Transverse colon (tissue), 4 donors: ENCODE data around the gene GOLT1A. TPM values are rescaled to one million over a fixed set of nuclear protein-coding genes. Genes with fewer than 3 reads are reported as not detected.

Source experiments
- DNase-seq: peaks from one replicate; pipeline ENCODE4 v3.0.0-alpha.2; 2019
- H3K27ac ChIP-seq, 4 donors: fragments of 200-600 bp; sonication (generic); 2 replicates each; pipeline ENCODE4 v1.5.1; 2016 to 2018; ENCODE audit warnings: inconsistent platforms in 4 of 4
- H3K27me3 ChIP-seq: fragments of 200-600 bp; sonication (generic); 2 replicates; pipeline ENCODE4 v1.5.1; 2017; ENCODE audit warnings: inconsistent platforms
- H3K36me3 ChIP-seq, 4 donors: fragments of 200-600 bp; sonication (generic); 2 replicates each; pipeline ENCODE4 v1.5.1; 2017 to 2019; ENCODE audit warnings: inconsistent platforms in 4 of 4
- H3K4me1 ChIP-seq, 4 donors: fragments of 200-600 bp; sonication (generic); 2 replicates each; pipeline ENCODE4 v1.5.1; 2017 to 2020; ENCODE audit warnings: inconsistent platforms in 4 of 4
- H3K4me3 ChIP-seq, 4 donors: fragments of 200-600 bp; sonication (generic); 1 replicate in 1 of 4; 2 replicates in 3 of 4; pipeline versions ENCODE4 v1.5.1 to v1.6.1; 2017 to 2019; ENCODE audit warnings: inconsistent platforms in 4 of 4
- H3K9me3 ChIP-seq, 2 donors: fragments of 200-600 bp; sonication (generic); 2 replicates each; pipeline ENCODE4 v1.5.1; 2017 to 2019; ENCODE audit warnings: inconsistent platforms in 2 of 2
- CTCF ChIP-seq, 5 experiments: fragments of 200-600 bp in 3 of 5; fragments of 450-650 bp in 2 of 5; sonication (generic) in 3 of 5; IDR thresholded peaks; 1 replicate in 2 of 5; 2 replicates in 3 of 5; pipeline ENCODE4 v1.5.1; 2016 to 2017; ENCODE audit warnings: antibody characterized with exemption in 5 of 5, inconsistent platforms in 3 of 5, mild to moderate bottlenecking in 2 of 5, moderate library complexity in 1 of 5
- EP300 ChIP-seq: sonication (generic); formaldehyde crosslinking; IDR thresholded peaks from one replicate; pipeline ENCODE4 v1.6.1; 2017; ENCODE audit warnings: antibody characterized with exemption, low read depth
- POLR2A ChIP-seq: fragments of 450-650 bp; IDR thresholded peaks from one replicate; pipeline ENCODE4 v1.6.1; 2016; ENCODE audit warnings: antibody characterized with exemption, mild to moderate bottlenecking, moderate library complexity
- POLR2AphosphoS5 ChIP-seq, 3 donors: sonication (generic); formaldehyde crosslinking; IDR thresholded peaks; one replicate each; pipeline ENCODE4 v1.6.1; 2016; ENCODE audit warnings: antibody characterized with exemption in 3 of 3
- WGBS, 2 donors: methylation state at CpG; one replicate each; pipeline ENCODE4 v1.1.5; 2018; ENCODE audit warnings: low coverage in 1 of 2; 5-methylcytosine and 5-hydroxymethylcytosine counted together
- in situ Hi-C, 4 donors: fragments of 200-750 bp; cut with MboI; loops; one replicate each; pipeline versions ENCODE4 v1.15.0 to v1.15.1; 2017; ENCODE audit warnings: low sequenced_read_pairs in 3 of 4, low pct_ligation_motif_present in 1 of 4, low pct_unique_long_range_greater_than_20kb in 1 of 4
- intact Hi-C: fragments of 100-400 bp; cut with DNase I; formaldehyde crosslinking; loops from one replicate; pipeline ENCODE4 v1.15.1; 2023; ENCODE audit warnings: low total_unique reads
- total RNA-seq, 4 donors: library from RNA; depleted of rRNA; stranded (reverse); fragments of >200 nt; gene quantifications; one replicate each; pipeline ENCODE4 v1.1.0, GENCODE V29; 2016

The GOLT1A gene
- total RNA-seq, 4 donors from 2014 or later = 9.7 to 13.8 TPM; not detected in 2

GRCh38 chr1:204203206-204203767 is 10.5 kb downstream of the GOLT1A start:
- TF ChIP-seq EP300 (no peak), POLR2A (no peak), POLR2AphosphoS5 (IDR thresholded peaks at IDR 0.05) (no peak), CTCF (IDR thresholded peaks at IDR 0.05) (no peak)
- Histone ChIP-seq H3K9me3 (no peaks in the 10 kb centered on the region), H3K4me1 (peaks cover 0 to 8% (median 3%) of the 10 kb centered on the region in 4 donors), H3K27me3 (peaks cover 26% of the 10 kb centered on the region), H3K4me3 (no peak overlapping the region), H3K36me3 (no peaks in the 10 kb centered on the region), H3K27ac (no peak overlapping the region)
- in situ Hi-C loops (no loop called here), intact Hi-C loops (no loop called here)
- WGBS, 2 donors = 90% methylated on average over 5 of the region's 5 CpGs; no CpG with 5 or more reads in 1 of the 2 donors
- DNase-seq = no peak

- 88% methylated on average over 4 of the region's 4 CpGs; no CpG with 5 or more reads in 1 of the 2 donors for WGBS, 2 donors
- DNase-seq = no peak
- in situ Hi-C loops = no loop called here
Measured at GRCh38 chr1:204202481-204202880, 11.3 kb downstream of the GOLT1A start.

GRCh38 chr1:204201348-204202040 is 12.3 kb downstream of the GOLT1A start:
- H3K4me1 ChIP-seq = peaks cover 0 to under 1% (median 0%) of the 10 kb centered on the region in 4 donors
- in situ Hi-C loops (no loop called here), intact Hi-C loops (no loop called here)
- H3K4me3 ChIP-seq = no peak overlapping the region
- WGBS, 2 donors = 81% methylated on average over 12 of the region's 12 CpGs; no CpG with 5 or more reads in 1 of the 2 donors
- no peaks in the 10 kb centered on the region for H3K36me3 ChIP-seq
- H3K27me3 ChIP-seq = peaks cover 26% of the 10 kb centered on the region
- TF ChIP-seq POLR2AphosphoS5 (IDR thresholded peaks at IDR 0.05) (no peak), CTCF (IDR thresholded peaks at IDR 0.05) (no peak), POLR2A (no peak)
- DNase-seq = no peak
- H3K9me3 ChIP-seq = no peaks in the 10 kb centered on the region
- H3K27ac ChIP-seq = no peak overlapping the region

More at GRCh38 chr1:204202481-204202880, 11.3 kb downstream of the GOLT1A start:
- H3K4me3 ChIP-seq = no peak overlapping the region
- H3K9me3 ChIP-seq = no peaks in the 10 kb centered on the region
- H3K27me3 ChIP-seq = peaks cover 26% of the 10 kb centered on the region
- no peak overlapping the region for H3K27ac ChIP-seq
- H3K36me3 ChIP-seq = no peaks in the 10 kb centered on the region
- intact Hi-C loops = no loop called here
- TF ChIP-seq POLR2AphosphoS5 (IDR thresholded peaks at IDR 0.05) (no peak), CTCF (IDR thresholded peaks at IDR 0.05) (no peak), POLR2A (no peak), EP300 (no peak)
- peaks cover 0 to 8% (median 3%) of the 10 kb centered on the region in 4 donors for H3K4me1 ChIP-seq

GRCh38 chr1:204199579-204199978 is 14.2 kb downstream of the GOLT1A start:
- no peaks in the 10 kb centered on the region for H3K4me1 ChIP-seq
- no peak overlapping the region for H3K27ac ChIP-seq
- in situ Hi-C loops = no loop called here
- H3K27me3 ChIP-seq = peaks cover 22% of the 10 kb centered on the region
- no peaks in the 10 kb centered on the region for H3K9me3 ChIP-seq
- H3K36me3 ChIP-seq = no peaks in the 10 kb centered on the region
- intact Hi-C loops = no loop called here
- no peak for DNase-seq
- no peak overlapping the region for H3K4me3 ChIP-seq
- 72 to 84% methylated on average over 4 to 9 of the region's 9 CpGs for WGBS, 2 donors
- TF ChIP-seq POLR2AphosphoS5 (IDR thresholded peaks at IDR 0.05) (no peak), EP300 (no peak), CTCF (IDR thresholded peaks at IDR 0.05) (no peak), POLR2A (no peak)
